HG03064 (cell line): ENCODE results near the gene SLC16A8.
"Not testable (repeated sequence)": the region's sequence is repeated elsewhere in the genome, so short reads cannot be mapped to it uniquely, and the experiment has no call there.

Experiments
- ATAC-seq: cut with Tn5 transposase; IDR thresholded peaks from one replicate; pipeline ENCODE4 v1.9.1; 2021; ENCODE audit warnings: low read depth; ENCODE audit not compliant: unreplicated experiment

The SLC16A8 gene

DNA sequence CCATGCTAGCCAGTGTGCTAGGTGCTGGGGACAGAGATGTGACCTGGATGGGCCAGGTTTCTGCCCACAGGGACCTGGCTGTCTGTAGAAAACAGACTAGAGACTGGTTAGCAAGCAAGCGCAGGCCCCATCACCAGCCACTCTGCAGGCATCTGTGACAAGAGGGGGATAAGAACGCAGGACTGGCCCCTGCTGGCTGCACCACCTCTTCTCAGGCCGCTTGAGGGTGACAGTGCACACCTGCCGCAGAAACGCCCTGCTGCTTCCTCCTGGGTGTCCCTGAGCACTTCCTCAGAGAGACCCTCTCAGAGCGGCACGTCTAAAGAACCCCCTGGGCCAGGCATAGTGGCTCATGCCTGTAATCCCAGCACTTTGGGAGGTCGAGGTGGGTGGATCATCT lies 32.7 kb downstream of the SLC16A8 start:
- no peak for ATAC-seq

DNA sequence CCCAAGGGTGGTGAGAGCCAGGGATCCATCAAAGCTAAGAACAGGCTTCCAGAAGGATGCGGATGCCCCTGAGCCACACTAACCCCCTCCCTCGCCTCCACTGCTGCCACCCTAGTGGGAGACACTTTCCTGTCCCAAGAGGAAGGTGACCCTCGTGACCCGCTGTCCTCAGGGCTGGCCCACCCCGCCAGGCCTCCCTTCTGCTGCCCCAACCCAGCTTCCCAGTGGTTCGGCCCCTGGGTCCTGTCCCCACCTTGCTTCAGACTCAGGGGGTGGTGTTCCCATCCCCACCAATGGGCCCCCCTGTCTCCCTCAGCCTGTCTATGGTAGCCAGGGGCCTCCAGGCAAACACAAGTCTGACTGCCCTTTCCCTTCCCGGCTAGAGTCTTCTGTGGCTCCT lies 33.3 kb downstream of the SLC16A8 start:
- no peak for ATAC-seq

GRCh38 chr22:38049812-38050619 lies 34.0 kb downstream of the SLC16A8 start:
- no peak for ATAC-seq

DNA sequence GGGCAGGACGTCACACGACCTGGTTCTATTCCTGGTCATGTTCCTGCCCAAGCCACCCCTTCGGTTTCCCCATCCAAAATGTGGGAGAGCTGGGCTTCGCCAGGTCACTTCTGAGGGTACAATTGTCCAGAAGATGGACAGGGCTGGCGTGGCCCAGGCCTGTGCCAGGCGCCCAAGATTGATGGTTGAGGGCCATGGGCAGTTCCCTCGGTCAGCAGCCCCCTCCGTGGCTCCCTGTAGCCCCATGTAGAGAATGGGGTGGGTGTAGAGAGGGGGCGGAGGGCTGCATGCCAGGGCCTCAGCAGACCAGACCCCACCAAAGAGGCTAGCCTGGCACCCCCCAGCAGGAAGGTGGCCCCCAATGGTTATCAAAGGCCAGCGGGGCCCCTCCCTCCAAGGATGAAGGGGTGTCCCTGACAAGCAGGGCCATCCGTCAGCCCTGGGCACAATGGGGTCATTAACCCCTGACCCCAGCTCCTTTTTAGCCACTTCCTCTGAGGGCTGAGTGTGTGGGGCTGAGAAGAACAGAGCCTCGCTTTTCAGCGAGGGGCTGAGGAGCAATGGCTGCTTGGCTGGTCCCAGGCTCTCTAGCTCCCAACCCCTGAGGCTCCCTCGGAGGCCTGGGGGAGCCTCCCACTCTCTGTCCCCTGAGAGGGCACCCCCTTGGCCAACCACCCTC lies 37.8 kb downstream of the SLC16A8 start:
- ATAC-seq = no peak

- no peak for ATAC-seq
Observed at GRCh38 chr22:38043151-38044039, 40.6 kb downstream of the SLC16A8 start.

- no peak for ATAC-seq
Observed at GRCh38 chr22:38042488-38042790, 41.5 kb downstream of the SLC16A8 start.

GRCh38 chr22:38041760-38042487 lies 42.1 kb downstream of the SLC16A8 start:
- no peak for ATAC-seq

GRCh38 chr22:38040953-38041759 lies 42.8 kb downstream of the SLC16A8 start:
- ATAC-seq = no peak

DNA sequence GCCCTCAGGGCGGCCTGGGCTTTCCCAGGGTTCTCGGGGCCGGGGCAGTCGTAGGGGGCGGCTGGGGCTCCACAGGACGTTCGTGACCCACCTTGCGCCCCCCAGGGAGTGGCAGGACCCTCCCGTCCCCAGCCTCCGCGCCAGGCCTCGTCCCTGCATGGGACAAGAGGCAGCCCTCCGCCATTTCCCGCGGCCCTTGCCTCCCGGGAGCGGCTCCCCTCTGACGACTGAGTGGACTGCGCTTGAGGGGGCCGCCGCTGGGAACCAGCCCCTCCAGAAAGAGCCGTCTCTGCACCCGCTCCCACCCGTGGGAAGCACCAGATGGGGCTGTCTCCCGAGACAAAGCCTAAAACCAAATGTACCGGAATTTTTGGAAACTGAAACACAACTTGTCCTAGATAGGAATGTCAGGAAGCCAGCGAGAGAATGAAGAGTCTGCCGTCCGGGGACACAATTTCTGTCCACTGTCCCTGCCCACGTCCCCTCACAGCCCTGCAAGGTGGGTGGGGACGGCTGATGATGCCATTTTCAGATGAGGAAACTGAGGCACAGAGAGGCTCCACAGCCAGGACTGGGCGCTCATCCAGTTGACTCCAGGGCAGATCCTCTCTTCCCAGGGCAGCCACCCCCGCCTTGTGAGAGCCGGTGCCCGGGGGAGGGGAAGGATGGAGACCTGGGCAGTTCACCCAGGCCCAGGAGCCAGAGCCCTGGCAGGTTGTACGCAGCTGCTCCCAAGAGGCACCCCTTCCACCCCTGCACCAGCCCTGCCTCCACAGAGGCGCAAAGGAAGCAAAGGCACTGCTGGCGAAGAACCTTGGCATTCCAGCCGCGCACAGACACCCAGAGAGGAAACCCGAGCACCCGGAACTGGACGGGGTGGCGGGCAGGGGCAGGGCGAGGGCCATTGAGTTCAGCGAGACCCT lies 44.8 kb downstream of the SLC16A8 start:
- no peak for ATAC-seq

DNA sequence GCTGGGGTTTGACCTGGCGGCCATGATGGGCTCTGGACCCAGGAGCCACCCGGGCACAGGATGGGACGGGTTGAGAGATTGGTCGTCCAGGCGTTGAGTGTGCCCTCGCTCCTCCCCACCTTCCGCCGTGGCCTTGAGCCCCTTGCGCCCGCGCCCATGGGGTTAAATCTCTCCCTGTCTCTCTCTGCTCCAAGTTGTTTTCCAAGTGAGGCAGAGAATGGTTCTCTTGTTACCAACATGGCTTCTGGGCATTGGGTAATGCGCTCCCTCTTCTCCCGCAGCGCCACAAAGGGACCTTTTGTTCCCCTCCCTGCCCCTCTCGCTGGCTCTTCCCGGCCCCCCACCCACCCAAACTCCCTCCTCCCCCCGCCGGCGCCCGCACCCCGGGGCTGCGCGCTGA lies 45.6 kb downstream of the SLC16A8 start:
- ATAC-seq = no peak

DNA sequence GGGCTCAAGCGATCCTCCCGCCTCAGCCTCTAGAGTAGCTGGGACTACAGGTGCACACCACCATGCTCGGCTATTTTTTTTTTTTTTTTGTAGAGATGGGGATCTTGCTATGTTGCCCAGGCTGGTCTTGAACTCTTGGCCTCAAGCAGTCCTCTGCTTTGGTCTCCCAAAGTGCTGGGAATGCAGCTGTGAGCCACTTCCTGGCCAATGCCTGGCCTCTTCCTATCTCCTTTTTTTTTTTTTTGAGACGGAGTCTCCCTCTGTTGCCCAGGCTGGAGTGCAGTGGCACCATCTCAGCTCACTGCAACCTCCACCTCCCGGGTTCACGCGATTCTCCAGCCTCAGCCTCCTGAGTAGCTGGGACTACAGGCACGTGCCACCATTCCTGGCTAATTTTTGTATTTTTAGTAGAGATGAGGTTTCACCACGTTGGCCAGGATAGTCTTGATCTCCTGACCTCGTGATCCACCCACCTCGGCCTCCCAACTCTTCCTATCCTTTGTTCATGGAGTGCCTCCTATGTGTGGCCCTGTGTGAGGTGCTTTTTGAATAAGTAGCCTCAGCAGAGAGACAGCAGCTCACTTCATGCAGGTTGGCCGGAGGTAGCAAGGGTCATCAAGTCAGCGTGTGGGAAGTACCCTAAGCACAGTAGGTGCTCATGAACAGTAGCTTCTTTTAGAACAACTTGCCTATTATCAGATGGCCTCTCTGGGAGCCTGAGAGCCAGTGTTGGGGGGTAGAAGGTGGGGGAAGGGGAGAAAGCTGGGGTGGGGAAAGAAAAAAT lies 46.4 kb downstream of the SLC16A8 start:
- not testable (repeated sequence) for ATAC-seq

GRCh38 chr22:38036392-38037062 lies 47.5 kb downstream of the SLC16A8 start:
- no peak for ATAC-seq

- no peak for ATAC-seq
Observed at GRCh38 chr22:38035530-38035885, 48.5 kb downstream of the SLC16A8 start.

GRCh38 chr22:38034884-38035529 lies 49.0 kb downstream of the SLC16A8 start:
- no peak for ATAC-seq

GRCh38 chr22:38034278-38034882 lies 49.6 kb downstream of the SLC16A8 start:
- no peak for ATAC-seq

GRCh38 chr22:38033522-38034277 lies 50.3 kb downstream of the SLC16A8 start:
- no peak for ATAC-seq
